HL-60 (cell line): ENCODE results near the gene ESR1.

Experiments
- CTCF ChIP-seq: IDR thresholded peaks from one replicate; pipeline ENCODE4 v1.5.1; 2011; ENCODE audit warnings: low read length, control low read depth, inconsistent platforms; ENCODE audit not compliant: insufficient read depth
- GABPA ChIP-seq: IDR thresholded peaks from 2 replicates; pipeline ENCODE4 v1.6.1; 2012; ENCODE audit warnings: low read depth
- POLR2AphosphoS5 ChIP-seq: IDR thresholded peaks from 2 replicates; pipeline ENCODE4 v1.6.1; 2012; ENCODE audit warnings: low read depth

GRCh38 chr6:151948002-151948743 is 140.7 kb downstream of the ESR1 start:
- TF ChIP-seq CTCF = no peak
- no peak for TF ChIP-seq GABPA
- TF ChIP-seq POLR2AphosphoS5 = no peak
